B cell (primary cell): ENCODE measurements around the gene DCTD. TPM values are rescaled to one million over a fixed set of nuclear protein-coding genes. Genes with fewer than 3 reads are reported as not detected.

Source experiments
- ATAC-seq: fragments of 200-7000 bp; cut with Tn5 transposase; one replicate; pipeline ENCODE4 v1.10.0; 2021; ENCODE audit warnings: low read depth, mild to moderate bottlenecking, moderate number of reproducible peaks, moderate library complexity
- CTCF ChIA-PET: fragments of 350-600 bp; sonication (Branson Sonifier 250); formaldehyde crosslinking; loops from one replicate; lab custom pipeline; 2021; ENCODE audit warnings: antibody characterized with exemption, inconsistent platforms; lab: Charles Lee
- POLR2A ChIA-PET: fragments of 350-600 bp; sonication (Branson Sonifier 250); formaldehyde crosslinking; loops from one replicate; lab custom pipeline; 2021; ENCODE audit warnings: antibody characterized with exemption; lab: Charles Lee
- DNase-seq: peaks from one replicate; pipeline ENCODE4 v3.0.0; 2013
- H2AFZ ChIP-seq: 2 replicates; pipeline ENCODE4 v1.6.1; 2012; ENCODE audit warnings: mild to moderate bottlenecking, low read depth, low read length; ENCODE audit not compliant: insufficient read depth, poor library complexity, severe bottlenecking
- H3K27ac ChIP-seq, 2 donors: 1 replicate in 1 of 2; 2 replicates in 1 of 2; pipeline ENCODE4 v1.5.1; 2012 to 2013; ENCODE audit warnings: low read length in 2 of 2, mild to moderate bottlenecking in 2 of 2, moderate library complexity in 1 of 2
- H3K27me3 ChIP-seq, 4 experiments: fragments of 200-600 bp in 1 of 4; sonication (generic) in 1 of 4; replicated peaks in 1 of 4; 1 replicate in 2 of 4; 2 replicates in 2 of 4; pipeline versions ENCODE4 v1.6.1 to v1.7.0; 2013 to 2016; ENCODE audit warnings: low read length in 3 of 4, mild to moderate bottlenecking in 2 of 4, mixed read lengths in 1 of 4, moderate library complexity in 1 of 4; ENCODE audit not compliant: insufficient read depth in 4 of 4, control insufficient read depth in 3 of 4; ENCODE audit errors: control extremely low read depth in 1 of 4
- H3K36me3 ChIP-seq, 2 experiments: replicated peaks in 1 of 2; 1 replicate in 1 of 2; 2 replicates in 1 of 2; pipeline versions ENCODE4 v1.6.1 to v1.7.1; 2013; ENCODE audit warnings: low read length in 1 of 2; ENCODE audit not compliant: insufficient read depth in 2 of 2, control insufficient read depth in 1 of 2; ENCODE audit errors: control extremely low read depth in 1 of 2, extremely low read depth in 1 of 2
- H3K4me1 ChIP-seq, 2 donors: fragments of 200-600 bp in 1 of 2; sonication (generic) in 1 of 2; 1 replicate in 1 of 2; 2 replicates in 1 of 2; pipeline versions ENCODE4 v1.5.1 to v1.6.1; 2013 to 2017; ENCODE audit warnings: low read length in 2 of 2; ENCODE audit not compliant: control insufficient read depth in 2 of 2, insufficient read depth in 2 of 2
- H3K4me2 ChIP-seq: replicated peaks from 2 replicates; pipeline ENCODE3; 2012; ENCODE audit warnings: mild to moderate bottlenecking, low read depth, low read length; ENCODE audit not compliant: poor library complexity, severe bottlenecking
- H3K4me3 ChIP-seq, 5 experiments: fragments of 200-600 bp in 1 of 5; sonication (generic) in 1 of 5; 1 replicate in 3 of 5; 2 replicates in 2 of 5; pipeline versions ENCODE4 v1.5.1 to v1.7.0; 2011 to 2016; ENCODE audit warnings: low read length in 4 of 5, mild to moderate bottlenecking in 4 of 5, low read depth in 2 of 5, control low read depth in 1 of 5, moderate library complexity in 1 of 5; ENCODE audit not compliant: insufficient read depth in 1 of 5; ENCODE audit errors: control extremely low read depth in 1 of 5, extremely low read depth in 1 of 5
- H3K79me2 ChIP-seq: fragments of 200-600 bp; sonication (generic); one replicate; pipeline ENCODE4 v1.6.0; 2016; ENCODE audit warnings: low read length; ENCODE audit not compliant: control insufficient read depth, insufficient read depth
- H3K9ac ChIP-seq: fragments of 200-600 bp; sonication (generic); 2 replicates; pipeline ENCODE4 v1.6.1; 2017; ENCODE audit warnings: mild to moderate bottlenecking, low read length, moderate library complexity
- H3K9me3 ChIP-seq, 3 donors: one replicate each; pipeline versions ENCODE4 v1.6.1 to v1.7.1; 2013; ENCODE audit warnings: low read length in 2 of 3; ENCODE audit not compliant: control insufficient read depth in 2 of 3, insufficient read depth in 1 of 3; ENCODE audit errors: control extremely low read depth in 1 of 3
- H4K20me1 ChIP-seq: 2 replicates; pipeline ENCODE4 v1.6.0; 2012; ENCODE audit warnings: mild to moderate bottlenecking, low read length; ENCODE audit not compliant: insufficient read depth, control insufficient read depth, poor library complexity, severe bottlenecking
- H3K27ac Mint-ChIP-seq: one replicate; pipeline ENCODE4 v1.8.0; 2021; ENCODE audit warnings: mixed read lengths
- H3K27me3 Mint-ChIP-seq: one replicate; pipeline ENCODE4 v1.8.0; 2021; ENCODE audit warnings: mixed read lengths
- H3K4me1 Mint-ChIP-seq: one replicate; pipeline ENCODE4 v1.8.0; 2021; ENCODE audit warnings: mixed read lengths
- H3K4me3 Mint-ChIP-seq: one replicate; pipeline ENCODE4 v1.8.0; 2021; ENCODE audit warnings: mixed read lengths
- H3K9me3 Mint-ChIP-seq: one replicate; pipeline ENCODE4 v1.8.0; 2022; ENCODE audit warnings: mixed read lengths; ENCODE audit not compliant: insufficient read depth
- EZH2 ChIP-seq: IDR thresholded peaks from 2 replicates; pipeline ENCODE4 v1.6.1; 2012; ENCODE audit warnings: borderline replicate concordance, low read depth, mild to moderate bottlenecking, moderate library complexity, low read length; ENCODE audit not compliant: insufficient read depth, poor library complexity, severe bottlenecking
- WGBS: methylation state at CpG from one replicate; pipeline ENCODE4 v1.1.5; 2013; ENCODE audit warnings: missing lambda C conversion rate; ENCODE audit not compliant: insufficient coverage; 5-methylcytosine and 5-hydroxymethylcytosine counted together
- intact Hi-C: fragments of 100-400 bp; cut with micrococcal nuclease; formaldehyde crosslinking; loops from one replicate; pipeline ENCODE4 v1.10.0; 2022
- polyA minus RNA-seq: library from RNA; depleted of rRNA, polyadenylated mRNA; stranded (reverse); fragments of >200 nt; gene quantifications from 2 replicates; pipeline ENCODE4 v1.2.3, GENCODE V29; 2012
- polyA plus RNA-seq: library from polyadenylated mRNA; depleted of rRNA; stranded (reverse); fragments of >200 nt; gene quantifications from 2 replicates; pipeline ENCODE4 v1.2.3, GENCODE V29; 2012
- total RNA-seq, 2 donors: library from RNA; stranded (reverse); fragments of 120-200 nt in 1 of 2; gene quantifications; 1 replicate in 1 of 2; 2 replicates in 1 of 2; pipeline versions ENCODE4 v1.2.3 to v1.2.4, GENCODE V29; 2013 to 2022
- TF ChIP-seq, protein P1 (sequence below): fragments of 200-600 bp; IDR thresholded peaks from one replicate; pipeline ENCODE4 v1.8.0; 2022; ENCODE audit warnings: antibody characterized with exemption, mild to moderate bottlenecking

The DCTD gene
- total RNA-seq (66.0 and 75.8 TPM in 2 replicates), polyA plus RNA-seq (61.0 and 77.1 TPM in 2 replicates), polyA minus RNA-seq (32.8 and 37.9 TPM in 2 replicates)
- 53.1 TPM for total RNA-seq (2013)

DNA sequence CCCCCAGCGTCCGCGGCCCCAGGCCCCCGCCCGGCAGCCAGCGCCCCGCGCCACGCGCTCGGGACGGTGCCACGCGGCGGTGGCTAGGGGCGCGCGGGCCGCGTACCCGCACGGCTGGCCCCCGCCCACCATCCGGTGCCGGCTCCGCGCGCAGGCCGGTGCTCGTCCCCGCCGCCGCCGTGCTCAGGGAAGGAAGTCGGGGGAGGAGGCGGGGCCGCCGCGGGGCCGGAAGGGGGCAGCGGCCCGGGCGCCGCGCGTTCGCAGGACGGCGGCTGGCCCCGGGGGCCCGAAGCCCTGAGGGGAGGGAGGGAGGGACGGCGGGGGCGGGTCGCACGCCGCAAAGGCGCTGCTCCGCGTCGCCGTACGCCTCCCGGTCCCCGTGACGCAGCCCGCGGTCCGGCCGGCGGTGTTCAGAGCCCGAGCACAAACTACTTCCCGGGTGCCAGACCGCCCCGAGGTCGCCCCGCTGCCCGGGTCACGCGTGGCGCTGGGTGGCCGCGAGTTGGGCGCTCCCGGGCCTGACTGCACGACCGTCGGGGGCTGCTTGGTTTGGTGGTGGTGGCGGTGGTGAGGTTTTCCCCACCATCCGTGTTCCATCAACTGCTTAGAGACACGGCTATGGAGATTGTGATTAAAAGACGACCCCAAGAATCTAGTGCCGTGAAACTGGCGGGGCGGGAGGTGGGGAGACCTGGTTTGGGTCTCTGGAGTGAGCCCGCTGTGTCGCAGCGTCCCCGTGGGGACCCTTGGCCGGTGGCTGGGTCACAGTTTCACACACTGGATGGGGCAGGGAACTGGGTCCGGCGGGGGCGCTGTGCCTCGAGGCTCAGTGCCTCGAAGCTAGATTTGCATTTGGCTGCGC lies at the start of gene DCTD:
Gene DCTD (minus strand): TSS at position 205 of the 862 bp plus-strand sequence. CDS start 1,818 bp downstream, outside the sequence.
- peak within 1 kb of the TSS; percentile 95 for H3K4me2 ChIP-seq
- Mint-ChIP-seq H3K27me3 (peaks cover 8% of the 10 kb centered on the region), H3K27ac (peak within 1 kb of the TSS; percentile 95), H3K4me1 (peaks cover 33% of the 10 kb centered on the region), H3K4me3 (peak within 1 kb of the TSS; percentile 93), H3K9me3 (no peaks in the 10 kb centered on the region)
- no peaks in the 10 kb centered on the region for H3K9me3 ChIP-seq
- DNase-seq, result peak; percentile 92
- ATAC-seq, result peak; percentile 80
- POLR2A ChIA-PET, result interaction anchor here (0.6 to 1.9 kb wide), 3 partner anchors 384 to 588 kb away, joined by 3 to 10 read pairs (median 5); partner anchors contain the start of gene ING2
- WGBS, result under 1% methylated on average over 85 of the region's 106 CpGs
- peaks cover 0 to 16% of the 10 kb centered on the region in 2 experiments for H3K36me3 ChIP-seq
- peak within 1 kb of the TSS; percentile 80 for H2AFZ ChIP-seq
- intact Hi-C loops, result loop anchor here (1.0 to 5.0 kb wide), 5 partner anchors 8 to 740 kb away; partner anchors contain the start of genes CDKN2AIP, RWDD4 and TRAPPC11
- no peaks in the 10 kb centered on the region for H4K20me1 ChIP-seq
- CTCF ChIA-PET, result interaction anchor here (0.6 to 1.3 kb wide), 4 partner anchors 19 to 745 kb away, joined by 3 to 6 read pairs (median 5); partner anchors contain the start of gene ING2
- H3K9ac ChIP-seq, result peak within 1 kb of the TSS; percentile 99
- H3K27ac ChIP-seq, result peak within 1 kb of the TSS; percentile 99
- no peaks in the 10 kb centered on the region for H3K79me2 ChIP-seq
- TF ChIP-seq, protein P1, sequence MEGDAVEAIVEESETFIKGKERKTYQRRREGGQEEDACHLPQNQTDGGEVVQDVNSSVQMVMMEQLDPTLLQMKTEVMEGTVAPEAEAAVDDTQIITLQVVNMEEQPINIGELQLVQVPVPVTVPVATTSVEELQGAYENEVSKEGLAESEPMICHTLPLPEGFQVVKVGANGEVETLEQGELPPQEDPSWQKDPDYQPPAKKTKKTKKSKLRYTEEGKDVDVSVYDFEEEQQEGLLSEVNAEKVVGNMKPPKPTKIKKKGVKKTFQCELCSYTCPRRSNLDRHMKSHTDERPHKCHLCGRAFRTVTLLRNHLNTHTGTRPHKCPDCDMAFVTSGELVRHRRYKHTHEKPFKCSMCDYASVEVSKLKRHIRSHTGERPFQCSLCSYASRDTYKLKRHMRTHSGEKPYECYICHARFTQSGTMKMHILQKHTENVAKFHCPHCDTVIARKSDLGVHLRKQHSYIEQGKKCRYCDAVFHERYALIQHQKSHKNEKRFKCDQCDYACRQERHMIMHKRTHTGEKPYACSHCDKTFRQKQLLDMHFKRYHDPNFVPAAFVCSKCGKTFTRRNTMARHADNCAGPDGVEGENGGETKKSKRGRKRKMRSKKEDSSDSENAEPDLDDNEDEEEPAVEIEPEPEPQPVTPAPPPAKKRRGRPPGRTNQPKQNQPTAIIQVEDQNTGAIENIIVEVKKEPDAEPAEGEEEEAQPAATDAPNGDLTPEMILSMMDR, result peak; percentile 64
- no peak for TF ChIP-seq EZH2
- peak within 1 kb of the TSS; percentile 33 to 96 (median 93) for H3K4me3 ChIP-seq
- peaks cover 24% of the 10 kb centered on the region in 2 donors for H3K4me1 ChIP-seq
- H3K27me3 ChIP-seq, result peaks cover 0 to 5% (median 1%) of the 10 kb centered on the region in 4 experiments
